ENCODE results near the gene PUSL1.

GRCh38 chr1:1326075-1326605, 17.7 kb downstream of the PUSL1 start:
- no peak for TF ChIP-seq CTCF (IDR thresholded peaks at IDR 0.05)
- TF ChIP-seq POLR2A (IDR thresholded peaks at IDR 0.05) = no peak

Data from lower leg skin (tissue), 3 donors.